ENCODE data around the gene SOCS6. TPM values are rescaled to one million over a fixed set of nuclear protein-coding genes. Genes with fewer than 3 reads are reported as not detected.

The SOCS6 gene
- total RNA-seq, 1 experiment from 2014 or later = 21.1 TPM

Other genes with a start within 250 kb of the SOCS6 start
- 6.2 and 8.0 TPM in 2 replicates for gene RTTN, start 83.4 kb upstream of the SOCS6 start, total RNA-seq (2014; rRNA removed; shearing (Covaris generic))

Data from HT-29 (cell line).